Activated naive CD4-positive, alpha-beta T cell treated with Interleukin-2 at 50 U/mL for 16 hours (primary cell): Measurements from ENCODE around the gene PLAAT4.

Experiments used
- DNase-seq: peaks from one replicate; pipeline ENCODE4 v3.0.0-alpha.2; 2020

PLAAT4 gene, protein sequence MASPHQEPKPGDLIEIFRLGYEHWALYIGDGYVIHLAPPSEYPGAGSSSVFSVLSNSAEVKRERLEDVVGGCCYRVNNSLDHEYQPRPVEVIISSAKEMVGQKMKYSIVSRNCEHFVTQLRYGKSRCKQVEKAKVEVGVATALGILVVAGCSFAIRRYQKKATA

DNA sequence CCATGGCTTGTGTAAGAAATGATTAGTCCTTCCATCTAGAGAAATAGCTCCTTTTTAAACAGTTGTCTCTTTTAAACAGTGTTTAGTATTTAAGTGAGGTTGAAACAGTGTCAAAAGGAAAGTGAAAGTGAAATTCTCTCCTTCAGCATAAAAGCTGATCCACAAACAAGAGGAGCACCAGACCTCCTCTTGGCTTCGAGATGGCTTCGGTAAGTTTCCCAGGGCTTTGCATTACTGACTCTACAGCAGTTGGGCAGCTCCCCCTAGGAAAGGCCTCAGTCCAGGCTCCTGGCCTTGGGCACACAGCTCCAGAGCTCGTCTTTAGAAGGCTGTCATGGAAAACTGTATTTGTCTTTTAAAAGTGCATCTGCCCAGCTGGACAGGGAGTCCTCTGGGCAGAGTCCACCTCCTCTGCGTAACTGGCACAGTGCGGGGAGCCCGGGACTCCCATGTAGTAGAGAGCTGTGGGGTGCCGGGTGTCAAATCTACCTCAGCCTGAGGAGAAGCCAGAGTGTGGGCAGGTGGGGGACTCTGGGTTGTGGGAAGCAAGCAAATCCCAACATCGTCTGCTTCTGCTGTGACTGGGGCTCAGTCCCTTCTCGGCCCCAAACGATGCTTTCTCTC lies at the start of gene PLAAT4:
PLAAT4 (plus strand) TSS at position 140 of the 624 bp plus-strand sequence; CDS start at position 201, 61 bp downstream.
- DNase-seq = peak; percentile 33

DNA sequence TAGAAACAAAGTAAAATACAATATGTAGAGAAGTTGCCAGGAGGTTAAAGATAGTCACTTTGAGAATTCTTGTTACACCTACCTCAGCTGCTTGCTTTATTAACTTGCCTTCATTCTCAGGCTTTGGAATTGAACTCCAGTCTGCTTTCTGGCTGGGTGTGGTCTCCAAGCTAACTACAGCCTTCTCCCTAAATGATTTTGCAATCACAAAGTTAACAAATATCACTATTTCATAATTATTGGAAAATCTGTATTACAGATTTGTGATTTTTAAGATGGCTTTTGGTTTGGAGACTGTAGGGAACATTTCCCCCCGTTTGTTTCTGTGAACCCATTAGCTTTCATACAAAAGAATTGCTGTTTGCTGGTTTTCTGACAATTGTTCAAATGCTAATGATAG lies 47.8 kb upstream of the PLAAT4 start:
- no peak for DNase-seq

GRCh38 chr11:63489879-63490278 lies 46.7 kb upstream of the PLAAT4 start:
- no peak for DNase-seq

- peak; percentile 23 for DNase-seq
Measured at GRCh38 chr11:63490551-63491239, 45.9 kb upstream of the PLAAT4 start, which contains the start of gene PLAAT5. Gene PLAAT5, minus strand, starts transcription at chr11:63491167. Its CDS starts 133 bp downstream, at chr11:63491034.

DNA sequence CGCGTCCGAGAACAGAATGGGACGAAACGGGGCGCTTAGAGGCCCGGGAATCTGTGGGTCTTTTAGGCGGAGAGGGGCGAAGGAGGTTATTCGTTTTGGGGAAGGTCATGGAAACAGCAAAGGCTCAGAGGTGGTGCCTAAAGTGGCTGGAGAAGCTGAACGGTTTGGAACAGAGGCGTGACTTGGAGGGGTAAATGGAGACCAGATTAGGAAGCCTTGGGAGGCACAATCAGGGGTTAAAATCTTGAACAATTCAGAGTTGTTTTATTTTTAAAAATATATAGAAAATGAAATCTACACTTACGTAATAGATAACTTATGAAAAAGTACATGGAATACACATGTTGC lies 45.4 kb upstream of the PLAAT4 start:
- DNase-seq = no peak

DNA sequence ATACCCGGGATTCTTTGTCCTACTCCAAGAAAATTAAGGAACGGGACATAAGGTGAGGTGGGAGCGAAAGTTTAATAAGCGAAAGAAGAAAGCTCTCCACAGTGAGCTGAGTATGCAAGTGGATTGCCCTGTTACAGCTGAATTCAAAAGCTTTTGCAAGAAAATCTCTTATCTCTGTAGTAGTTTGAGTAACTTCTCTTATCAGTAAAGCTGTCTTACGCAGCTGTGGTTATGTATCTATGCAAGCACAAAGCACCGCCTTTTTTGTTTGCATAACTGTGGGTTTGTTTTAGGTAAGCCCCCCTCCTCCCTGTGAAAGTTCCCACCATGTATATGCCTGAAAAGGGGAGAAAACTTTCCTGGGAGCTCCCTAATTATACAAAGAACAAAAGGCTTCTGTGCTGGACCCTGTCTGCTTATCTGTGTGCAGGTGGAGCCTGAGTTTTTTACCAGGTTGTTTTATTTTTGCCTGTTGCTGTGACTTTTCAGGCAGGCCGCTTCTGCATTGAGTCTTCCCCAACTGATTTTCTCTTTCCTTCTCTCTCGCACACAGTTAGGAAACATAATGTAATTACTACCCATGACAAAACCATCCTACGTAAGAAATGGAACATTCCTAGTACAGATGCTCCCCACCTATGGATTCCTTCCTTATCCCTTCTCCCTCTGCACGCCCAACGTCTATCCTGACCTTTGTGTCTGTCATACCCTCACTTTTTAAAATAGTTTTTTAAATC lies 44.8 kb upstream of the PLAAT4 start:
- DNase-seq = no peak

GRCh38 chr11:63492441-63492840 lies 44.2 kb upstream of the PLAAT4 start:
- no peak for DNase-seq

- DNase-seq = no peak
Measured at GRCh38 chr11:63493127-63493526, 43.5 kb upstream of the PLAAT4 start.

- no peak for DNase-seq
Measured at GRCh38 chr11:63494975-63495374, 41.6 kb upstream of the PLAAT4 start.

DNA sequence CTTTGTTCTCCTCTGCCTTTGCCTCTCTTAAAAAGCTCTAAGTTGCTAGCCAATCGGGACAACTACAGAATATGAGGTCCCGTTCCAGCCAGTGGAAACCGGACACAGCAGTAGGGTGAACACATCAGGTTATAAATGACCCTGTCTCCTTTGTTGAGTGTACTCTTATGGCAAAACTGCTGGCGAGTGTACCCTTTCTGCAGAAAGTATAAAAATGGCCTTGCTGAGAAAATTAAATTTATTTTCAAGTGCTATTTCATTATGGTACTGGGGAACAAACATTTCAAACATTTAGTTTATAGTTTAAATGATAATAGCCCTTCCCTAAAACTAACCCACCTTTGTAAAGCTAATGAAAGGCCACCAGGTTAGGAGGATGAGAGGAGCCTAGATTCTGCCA lies 36.7 kb upstream of the PLAAT4 start:
- DNase-seq = no peak

DNA sequence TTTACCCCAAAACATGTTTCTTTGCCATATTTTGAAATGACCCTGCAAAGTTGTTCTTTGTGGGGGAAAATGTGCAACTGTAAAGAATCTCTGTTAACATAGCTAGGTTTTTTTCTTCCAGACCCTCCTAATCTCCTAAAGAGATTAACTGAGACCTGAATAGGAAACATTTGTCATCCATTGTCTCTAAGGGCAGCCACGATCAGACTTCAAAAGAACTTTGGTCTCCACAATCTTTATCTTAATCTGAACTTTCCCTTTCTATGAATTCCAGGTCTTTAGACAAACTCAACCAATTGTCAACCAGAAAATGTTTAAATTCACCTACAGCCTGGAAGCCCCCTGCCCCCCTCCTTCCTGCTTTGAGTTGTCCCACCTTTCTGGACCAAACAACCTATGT lies 35.4 kb upstream of the PLAAT4 start:
- DNase-seq = no peak

DNA sequence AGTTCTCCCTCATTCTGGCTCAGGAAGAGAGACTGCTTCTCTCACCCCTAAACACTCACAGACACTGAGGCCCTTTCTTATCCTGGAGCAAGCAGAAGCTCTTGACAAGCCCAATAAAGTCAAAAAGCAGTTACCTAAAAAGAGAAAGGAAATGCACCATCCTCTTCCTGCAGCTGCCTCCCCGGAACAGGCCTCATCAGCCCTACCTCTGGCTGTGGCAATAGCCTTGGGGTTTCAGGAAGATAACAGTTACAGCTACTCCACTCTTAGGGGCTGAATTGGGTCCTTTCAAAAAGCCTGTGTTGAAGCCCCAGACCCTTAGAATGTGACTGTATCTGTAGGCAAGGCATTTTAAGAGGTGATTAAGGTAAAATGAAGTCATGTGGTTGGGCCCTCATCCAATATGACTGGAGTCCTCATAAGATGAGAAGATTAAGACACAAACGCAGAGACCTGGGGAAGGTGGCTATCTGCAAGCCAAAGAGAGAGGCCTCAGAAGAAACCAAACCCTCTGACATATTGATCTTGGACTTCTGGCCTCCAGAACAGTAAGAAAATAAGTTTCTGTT lies 34.3 kb upstream of the PLAAT4 start:
- DNase-seq = no peak

GRCh38 chr11:63503492-63503891 lies 33.1 kb upstream of the PLAAT4 start:
- DNase-seq = no peak

DNA sequence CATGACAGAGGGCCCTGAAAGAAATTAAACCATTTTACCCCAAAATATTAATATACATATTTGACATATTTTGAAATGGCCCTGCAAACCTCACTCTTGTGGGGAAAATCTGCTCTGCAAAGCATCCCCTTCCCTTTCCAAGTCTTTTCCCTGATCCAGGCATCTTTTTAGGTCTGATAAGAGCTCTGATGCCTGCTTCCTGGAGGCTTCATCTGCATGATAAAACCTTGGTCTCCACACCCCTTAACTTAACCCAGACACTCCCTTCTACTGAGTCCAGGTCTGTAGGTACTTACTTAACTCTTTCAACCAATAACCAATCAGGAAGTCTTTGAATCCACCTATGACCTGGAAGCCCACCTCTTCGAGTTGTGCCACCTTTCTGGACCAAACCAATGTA lies 32.6 kb upstream of the PLAAT4 start:
- DNase-seq = no peak

DNA sequence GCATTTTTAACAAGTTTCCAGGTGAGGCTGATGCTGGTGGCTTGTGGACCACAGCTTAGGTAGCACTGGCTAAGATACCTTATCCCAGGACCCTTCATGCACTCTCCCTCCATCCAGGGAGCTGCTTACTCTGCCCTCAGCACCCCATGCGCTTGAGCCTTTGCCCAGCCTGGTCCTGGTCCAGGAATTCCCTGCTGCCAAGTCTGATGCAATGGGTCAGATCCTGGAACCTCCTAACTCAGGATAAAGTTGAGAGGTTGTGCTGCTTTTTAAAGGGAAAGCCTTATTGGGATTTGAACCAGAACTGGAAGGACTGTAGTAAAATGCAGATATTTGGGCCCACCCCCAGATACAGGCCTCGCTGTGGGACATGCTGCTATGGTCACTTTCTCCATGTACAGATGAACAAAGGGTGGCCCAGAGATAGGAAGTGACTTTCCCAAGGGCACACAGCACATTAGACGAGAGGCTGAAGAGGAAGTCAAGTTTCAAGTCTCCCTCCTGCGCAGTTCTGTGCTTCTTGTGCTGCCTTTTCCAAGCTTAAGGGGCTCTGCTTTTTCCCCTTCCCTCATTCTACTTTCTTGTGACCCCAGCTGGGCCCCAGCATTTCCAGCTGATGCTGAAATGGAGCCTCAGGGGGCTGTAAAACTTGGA lies 31.5 kb upstream of the PLAAT4 start:
- DNase-seq = no peak

- no peak for DNase-seq
Measured at GRCh38 chr11:63505857-63506528, 30.6 kb upstream of the PLAAT4 start, which contains the start of gene LGALS12. Gene LGALS12, plus strand, starts transcription at chr11:63506084. Its CDS starts 375 bp downstream, at chr11:63506459.

DNA sequence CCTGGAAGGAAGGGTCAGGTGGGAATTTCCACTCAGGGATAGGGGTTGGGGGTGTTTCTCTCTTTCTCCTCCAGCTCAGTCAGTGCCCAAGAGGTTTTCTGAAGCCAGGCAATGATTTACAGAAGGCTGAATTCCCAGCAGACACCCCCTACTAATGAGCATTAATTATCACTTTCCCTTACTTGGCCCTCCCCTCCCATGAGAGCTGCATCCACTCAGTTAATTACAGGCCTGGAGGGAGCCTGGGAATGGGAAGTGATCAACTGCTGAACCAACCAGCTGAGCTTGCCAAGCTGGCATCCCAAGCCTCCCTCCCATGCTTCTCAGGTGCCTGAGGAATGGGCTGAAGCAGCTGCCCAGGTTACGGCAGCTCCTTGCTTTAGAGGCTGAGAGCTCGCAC lies 29.7 kb upstream of the PLAAT4 start:
- no peak for DNase-seq

DNA sequence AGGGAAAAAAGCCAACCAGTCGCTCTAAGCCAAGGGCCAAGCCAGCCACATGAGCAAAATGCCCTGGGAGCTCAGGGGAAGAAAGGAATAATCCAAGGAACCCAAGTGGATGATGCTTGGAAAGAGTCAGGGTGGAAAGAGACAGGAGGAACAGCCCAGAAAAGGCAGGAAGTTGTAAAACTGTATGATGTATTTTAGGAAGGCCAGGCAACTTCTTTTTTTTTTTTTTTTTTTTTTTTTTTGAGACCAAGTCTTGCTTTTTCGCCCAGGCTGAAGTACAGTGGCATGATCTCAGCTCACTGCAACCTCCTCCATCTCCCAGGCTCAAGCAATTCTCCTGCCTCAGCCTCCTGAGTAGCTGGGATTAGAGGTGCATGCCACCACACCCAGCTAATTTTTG lies 29.1 kb upstream of the PLAAT4 start:
- DNase-seq = no peak

DNA sequence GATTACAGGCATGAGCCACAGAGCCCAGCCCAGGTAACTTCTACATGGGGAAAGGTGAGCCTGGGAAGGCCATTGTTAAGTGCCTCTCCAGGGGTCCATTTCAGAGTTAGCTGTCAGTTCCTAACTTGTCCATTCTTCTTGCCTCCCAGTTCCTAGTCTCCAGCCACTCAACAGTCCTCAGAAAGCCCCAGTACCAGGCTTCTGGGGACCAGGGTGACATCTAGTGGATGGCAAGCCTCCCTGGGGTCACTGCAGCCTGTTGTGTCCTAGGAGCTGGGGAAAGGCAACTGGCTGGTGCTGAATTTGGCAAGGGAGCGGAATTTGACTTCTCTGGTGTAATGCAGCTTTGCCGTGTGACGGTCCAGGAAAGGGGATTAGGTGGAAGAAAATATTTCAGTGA lies 28.6 kb upstream of the PLAAT4 start:
- DNase-seq = no peak

- DNase-seq = no peak
Measured at GRCh38 chr11:63508745-63509144, 27.9 kb upstream of the PLAAT4 start.

DNA sequence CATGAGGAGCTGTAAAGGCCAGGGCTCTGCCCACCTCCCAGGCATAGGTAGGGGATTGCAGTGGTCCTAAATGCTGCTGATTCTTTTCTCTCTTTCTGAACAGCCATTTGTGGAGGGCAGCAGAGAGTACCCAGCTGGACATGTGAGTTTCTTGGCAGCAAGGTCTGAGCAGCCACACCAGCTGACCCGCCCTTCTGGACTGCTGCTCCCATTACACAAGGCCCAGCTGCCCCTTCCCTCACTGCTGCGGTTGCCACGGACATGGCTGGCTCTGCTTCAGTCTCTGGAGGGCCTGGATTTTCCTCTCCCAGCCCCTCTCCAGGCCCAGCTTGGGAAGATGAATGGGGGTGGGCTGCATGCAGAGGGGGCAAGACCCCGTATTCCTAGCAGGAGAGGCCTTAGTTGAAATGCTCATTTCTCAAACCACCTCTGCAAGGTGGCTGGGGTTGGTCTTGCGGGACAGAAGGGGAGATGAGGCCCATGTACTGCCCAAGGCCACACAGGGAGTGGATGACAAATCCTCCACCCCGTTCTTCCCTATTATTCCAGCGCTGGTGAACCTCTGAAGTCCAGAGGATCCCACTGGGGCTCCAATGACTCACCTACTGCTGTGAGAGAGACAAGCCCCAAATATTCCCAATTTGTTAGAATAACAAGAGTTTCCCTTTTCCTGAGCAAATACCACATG lies 26.1 kb upstream of the PLAAT4 start:
- no peak for DNase-seq
